ENCODE measurements around the gene ITK.

The ITK gene

DNA sequence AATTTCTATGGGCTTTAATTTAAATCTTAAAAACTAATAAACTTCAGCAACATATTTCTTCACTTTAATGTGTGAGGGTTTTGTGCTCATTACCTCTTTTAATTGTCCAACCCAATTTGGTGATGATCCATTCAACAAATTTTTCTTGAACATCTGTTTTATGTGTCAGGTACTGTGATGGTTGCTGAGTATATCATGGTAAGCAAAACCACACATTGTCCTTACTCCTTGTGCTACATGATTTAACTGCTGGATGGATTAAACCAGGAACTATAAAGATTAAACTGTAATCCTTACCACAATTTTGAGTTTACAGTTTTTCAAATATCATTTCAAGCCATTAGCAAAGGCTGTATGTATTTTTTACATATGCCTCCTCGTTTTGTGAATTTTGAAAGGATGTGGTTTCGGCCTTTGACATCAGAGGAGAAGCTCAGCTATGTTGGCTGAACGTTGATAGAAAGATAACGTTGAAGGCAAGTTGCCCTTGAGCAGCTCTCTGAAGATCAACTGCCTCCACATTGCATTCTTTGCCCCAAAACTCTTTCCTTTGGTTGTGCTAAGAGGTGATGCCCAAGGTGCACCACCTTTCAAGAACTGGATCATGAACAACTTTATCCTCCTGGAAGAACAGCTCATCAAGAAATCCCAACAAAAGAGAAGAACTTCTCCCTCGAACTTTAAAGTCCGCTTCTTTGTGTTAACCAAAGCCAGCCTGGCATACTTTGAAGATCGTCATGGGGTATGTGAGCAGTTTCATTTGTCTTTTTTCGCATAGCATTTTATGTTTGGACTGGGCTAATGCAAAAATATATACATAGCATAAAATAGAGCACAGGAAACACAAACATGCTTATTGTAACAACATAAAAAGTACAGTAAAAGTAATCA is at the start of gene ITK:
Gene ITK (plus strand): TSS at position 467 of the 891 bp plus-strand sequence. CDS start 138 bp downstream, at position 605.
- in situ Hi-C loops (cut with MboI; ENCODE audit: low sequenced_read_pairs): no loop called here

DNA sequence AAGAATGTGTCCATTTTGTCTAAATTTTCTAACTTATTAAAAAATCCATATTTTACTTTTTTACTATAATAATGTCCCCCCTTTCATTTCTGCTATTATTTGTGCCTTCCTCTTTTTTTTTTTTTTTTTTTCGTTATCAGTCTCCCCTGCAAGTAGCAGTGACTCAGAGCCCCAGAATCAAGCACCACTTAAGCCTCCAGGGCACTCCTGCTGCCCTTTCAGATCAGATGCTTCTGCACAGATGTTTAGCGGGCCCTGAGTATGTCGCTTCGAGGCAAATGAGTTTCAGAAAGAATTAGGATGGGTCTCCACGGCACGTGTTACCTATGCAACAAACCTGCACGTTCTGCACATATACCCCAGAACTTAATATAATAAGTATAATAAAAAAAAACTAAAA is 49.7 kb upstream of the ITK start:
- in situ Hi-C loops (cut with MboI; ENCODE audit: low sequenced_read_pairs): no loop called here

DNA sequence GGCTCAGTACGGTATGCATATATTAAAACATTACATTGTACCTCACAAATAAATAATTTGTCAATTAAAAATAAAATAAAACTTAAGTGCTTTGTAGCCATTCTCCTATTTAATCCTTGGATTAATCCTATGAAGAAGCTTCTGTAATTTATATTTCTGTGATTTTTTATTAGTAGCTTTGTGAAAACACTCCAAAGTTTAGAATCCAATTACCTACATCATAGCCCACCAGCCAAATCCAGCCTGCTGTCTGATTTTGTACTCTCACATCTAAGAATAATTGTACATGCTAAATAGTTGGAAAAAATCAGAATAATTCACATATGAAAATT is 48.4 kb upstream of the ITK start:
- in situ Hi-C loops (cut with MboI; ENCODE audit: low sequenced_read_pairs): no loop called here

DNA sequence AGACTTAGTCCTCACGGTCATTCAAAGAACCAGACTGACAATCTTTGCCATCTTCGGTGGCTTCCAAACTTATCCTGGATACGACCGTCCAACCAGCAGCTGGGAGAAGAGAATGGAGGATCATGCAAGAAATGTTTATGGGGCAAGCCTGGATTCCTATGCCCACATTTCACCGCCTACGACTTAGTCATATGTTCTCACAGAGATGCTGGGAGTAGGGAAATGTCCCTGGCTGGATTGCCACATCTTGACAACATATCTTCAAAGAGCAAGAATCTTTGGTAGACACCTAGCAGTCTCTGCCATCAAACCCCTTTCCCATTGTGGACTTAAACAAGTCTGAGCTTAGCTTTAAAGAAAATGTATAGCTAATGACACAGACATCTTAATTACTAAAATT is 42.9 kb upstream of the ITK start:
- in situ Hi-C loops (cut with MboI; ENCODE audit: low sequenced_read_pairs): no loop called here

DNA sequence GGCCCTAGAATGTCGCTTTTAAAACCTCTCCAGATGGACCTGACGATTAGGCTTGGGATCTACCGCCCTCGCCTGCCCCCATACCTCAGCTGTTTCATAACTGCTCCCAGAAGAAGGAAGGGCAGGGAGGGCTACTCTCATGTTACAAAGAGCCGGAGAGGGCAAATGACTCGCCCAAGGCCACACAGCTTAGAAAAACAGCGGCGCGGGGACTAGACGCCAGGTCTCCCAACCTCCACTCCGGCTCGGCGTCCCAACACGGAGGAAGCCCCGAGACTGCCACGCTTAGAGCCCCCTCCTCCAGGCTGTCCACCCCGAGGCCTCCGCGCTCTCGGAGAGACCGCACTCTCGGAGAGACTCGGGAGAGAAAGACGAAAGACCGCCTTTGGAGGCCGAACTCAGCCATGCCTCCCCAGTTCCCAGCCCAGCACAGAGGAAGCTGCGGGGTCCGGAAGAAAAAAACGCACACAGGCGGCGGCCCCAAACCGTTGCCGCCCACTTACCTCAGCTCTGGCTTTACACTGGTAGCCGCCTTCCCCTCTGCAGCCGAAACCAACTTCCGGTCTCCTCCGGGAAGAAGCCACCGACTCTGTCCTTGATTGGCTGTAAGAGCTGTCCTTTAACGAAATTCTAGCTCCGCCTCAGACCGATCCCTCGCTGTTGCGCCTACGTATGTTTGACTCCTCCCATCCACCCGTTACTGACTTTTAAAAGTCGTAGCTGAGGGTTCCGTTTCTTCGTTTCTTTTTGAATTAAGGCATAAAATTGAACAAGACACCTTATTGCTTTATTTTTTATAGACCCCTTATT is 38.1 kb upstream of the ITK start, which contains the start of gene MED7:
Gene MED7 (minus strand): TSS at position 549 of the 810 bp plus-strand sequence. CDS start 3,434 bp downstream, outside the sequence.
- in situ Hi-C loops (cut with MboI; ENCODE audit: low sequenced_read_pairs): no loop called here

DNA sequence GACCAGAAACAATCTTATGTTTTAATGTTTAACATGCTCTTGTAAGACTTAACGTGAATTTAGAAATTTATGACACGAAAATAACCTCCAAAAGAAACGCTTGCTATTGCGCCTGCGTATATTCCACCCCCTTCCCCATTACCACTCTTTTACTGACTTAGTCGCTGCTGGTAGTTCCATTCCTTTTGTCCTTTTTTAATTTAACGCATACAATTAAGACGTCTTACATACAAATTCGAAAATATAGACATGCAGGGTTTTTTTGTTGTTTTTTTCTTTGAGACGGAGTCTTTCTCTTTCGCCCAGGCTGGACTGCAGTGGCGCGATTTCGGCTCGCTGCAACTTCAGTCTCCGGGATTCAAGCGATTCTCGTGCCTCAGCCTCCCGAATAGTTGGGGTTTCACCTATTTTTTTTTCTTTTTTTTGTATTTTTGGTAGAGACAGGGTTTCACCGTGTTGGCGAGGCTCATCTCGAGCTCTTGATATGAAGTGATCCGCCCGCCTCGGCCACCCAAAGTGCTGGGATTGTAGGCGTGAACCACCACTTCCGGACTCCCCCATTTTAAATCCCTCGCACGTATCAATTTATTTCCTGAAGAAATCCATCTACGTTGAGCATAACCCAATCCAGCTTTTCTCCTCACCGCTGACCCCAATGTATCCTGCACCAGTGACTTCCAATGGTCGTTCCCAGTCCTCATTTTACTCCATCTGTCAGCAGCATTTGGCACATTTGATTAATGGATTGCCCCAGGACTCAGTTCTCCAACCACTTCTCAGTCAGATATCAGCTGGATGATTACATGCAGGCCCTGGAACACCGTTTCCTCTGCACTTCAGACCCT is 37.3 kb upstream of the ITK start:
- in situ Hi-C loops (cut with MboI; ENCODE audit: low sequenced_read_pairs): no loop called here

DNA sequence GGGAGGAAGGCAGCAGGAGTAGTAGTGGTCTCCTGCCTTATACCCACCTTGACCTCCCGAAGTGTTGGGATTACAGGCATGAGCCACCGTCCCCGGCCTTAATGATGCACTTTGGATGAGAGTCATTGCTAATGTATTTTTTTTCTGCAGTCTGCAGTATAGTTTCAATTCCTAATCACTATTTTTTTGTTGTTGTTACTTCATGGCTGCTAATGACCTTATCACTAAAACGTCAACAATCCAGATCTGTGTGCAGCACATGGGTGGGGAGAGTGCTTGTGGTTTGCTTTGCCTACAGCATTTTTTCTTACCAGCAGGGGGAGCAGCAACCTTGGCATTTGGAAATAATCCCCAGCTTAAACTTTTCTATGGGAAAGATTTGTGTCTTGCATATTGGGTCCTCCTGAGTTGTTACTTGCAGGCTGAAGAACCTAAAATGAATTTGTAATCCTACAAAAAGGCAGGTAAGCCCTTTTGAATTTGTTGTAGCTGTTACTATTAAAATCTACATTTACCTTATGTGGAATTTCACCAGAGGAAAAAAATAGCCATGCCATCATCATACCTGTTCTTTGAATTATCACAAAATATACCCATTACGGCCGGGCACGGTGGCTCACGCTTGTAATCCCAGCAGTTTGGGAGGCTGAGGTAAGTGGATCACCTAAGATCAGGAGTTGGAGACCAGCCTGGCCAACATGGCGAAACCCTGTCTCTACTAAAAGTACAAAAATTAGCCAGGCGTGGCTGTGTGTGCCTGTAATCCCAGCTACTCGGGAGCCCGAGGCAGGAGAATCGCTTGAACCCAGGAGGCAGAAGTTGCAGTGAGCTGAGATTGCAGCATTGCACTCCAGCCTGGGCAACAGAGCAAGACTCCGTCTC is 31.7 kb upstream of the ITK start:
- in situ Hi-C loops (cut with MboI; ENCODE audit: low sequenced_read_pairs): no loop called here

DNA sequence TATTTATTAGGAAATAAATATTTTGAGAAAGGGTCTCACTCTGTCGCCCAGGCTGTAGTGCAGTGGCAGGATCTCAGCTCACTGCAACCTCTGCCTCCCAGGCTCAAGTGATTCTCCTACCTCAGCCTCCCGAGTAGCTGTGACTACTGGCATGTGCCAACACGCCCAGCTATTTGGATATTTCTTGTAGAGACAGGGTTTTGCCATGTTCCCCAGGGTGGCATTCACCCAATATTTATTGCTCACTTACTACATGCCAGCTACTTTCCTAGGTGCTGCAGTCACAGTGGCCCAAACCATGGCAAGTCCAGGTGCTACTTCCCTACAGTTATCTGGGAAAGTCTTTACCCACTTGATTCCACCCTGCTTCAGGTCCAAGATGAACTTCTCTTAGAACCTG is 29.6 kb upstream of the ITK start:
- in situ Hi-C loops (cut with MboI; ENCODE audit: low sequenced_read_pairs): no loop called here

DNA sequence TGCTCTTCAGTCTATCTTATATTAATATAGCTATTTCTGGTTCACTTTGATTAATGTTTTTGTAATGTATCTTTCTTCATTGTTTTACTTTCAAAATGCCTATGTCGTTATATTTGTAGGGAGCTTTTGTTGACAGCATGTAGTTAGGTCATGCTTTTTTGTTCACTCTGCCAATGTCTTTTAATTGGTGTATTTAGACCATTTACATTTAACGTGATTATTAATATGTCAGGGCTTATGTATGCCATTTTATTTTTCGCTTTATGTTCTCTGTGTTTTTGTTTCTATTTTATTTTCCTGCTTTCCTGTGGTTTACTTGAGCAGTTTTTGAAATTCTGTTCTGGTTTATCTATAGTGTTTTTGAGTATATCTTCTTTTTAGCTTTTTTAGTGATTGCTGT is 25.3 kb upstream of the ITK start:
- in situ Hi-C loops (cut with MboI; ENCODE audit: low sequenced_read_pairs): no loop called here

DNA sequence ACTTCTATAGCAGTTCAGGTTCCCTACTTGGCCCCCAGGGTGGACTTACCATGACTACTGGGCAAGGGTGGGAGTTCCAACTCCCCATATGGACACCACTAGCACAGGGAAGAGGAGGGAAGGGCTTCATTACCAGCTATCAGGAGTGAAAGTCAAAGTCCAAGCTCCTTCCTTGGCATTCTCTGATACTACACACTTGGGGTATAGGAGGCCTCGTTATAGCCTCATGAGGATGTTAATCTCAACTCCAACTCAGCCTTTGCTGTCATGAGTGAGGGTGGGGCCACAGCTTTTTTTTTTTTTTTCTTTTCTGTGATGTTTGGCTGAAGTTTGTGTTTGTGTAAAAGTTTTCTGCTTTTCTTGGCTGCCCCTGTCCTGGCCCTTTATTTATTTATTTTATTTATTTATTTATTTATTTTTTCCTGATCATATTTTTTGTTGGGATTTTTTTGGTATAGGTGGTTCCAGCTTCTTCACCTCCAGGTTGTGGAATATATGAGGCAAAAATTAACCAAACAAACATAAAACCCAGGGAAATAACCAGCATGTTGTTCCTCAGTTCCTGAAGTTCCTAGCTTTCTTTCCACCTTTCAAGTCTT is 23.2 kb upstream of the ITK start:
- in situ Hi-C loops (cut with MboI; ENCODE audit: low sequenced_read_pairs): no loop called here

DNA sequence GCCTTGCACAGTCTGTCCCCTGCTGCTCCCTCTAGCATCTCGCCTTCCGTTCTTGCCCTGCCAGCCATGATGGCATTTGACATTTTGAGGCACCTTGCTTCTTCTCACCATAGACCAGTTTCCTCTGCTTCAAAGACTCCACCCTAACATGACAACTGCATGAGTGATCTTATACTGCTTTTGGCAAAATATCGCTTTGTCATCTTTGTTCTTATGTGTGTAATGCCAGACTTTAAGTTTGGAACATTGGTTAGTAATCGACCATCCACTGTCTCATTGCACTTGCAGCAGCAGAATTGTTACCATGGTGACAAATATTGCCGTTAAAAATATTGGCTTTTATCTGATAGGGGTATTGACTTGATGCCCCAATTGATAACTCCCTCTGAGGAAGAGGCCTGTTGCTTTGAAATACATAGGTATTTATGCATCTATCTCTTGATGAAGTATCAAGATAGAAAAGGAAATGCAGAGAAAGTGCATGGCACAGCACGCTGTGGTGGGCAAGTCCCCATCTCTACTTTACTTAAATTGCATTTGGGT is 21.4 kb upstream of the ITK start:
- in situ Hi-C loops (cut with MboI; ENCODE audit: low sequenced_read_pairs): no loop called here

DNA sequence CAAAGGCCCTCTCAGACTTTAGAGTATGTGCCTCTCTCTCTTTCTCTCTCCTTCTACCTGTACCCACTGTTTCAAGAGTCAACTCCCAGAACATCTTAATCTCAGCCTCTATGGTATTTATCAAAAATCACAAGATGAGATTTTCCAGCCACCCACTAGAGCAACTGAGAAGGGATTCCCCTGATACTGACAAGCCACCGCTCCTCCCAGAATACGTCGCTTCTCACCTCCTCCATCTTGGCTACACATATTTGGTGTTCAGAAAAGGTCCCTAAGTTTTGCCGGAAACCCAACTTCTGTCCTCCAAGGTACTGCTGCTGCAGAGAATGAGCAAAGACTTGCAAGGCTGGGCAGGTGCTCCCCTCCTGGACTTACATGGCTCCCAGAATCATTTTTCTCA is 20.6 kb upstream of the ITK start:
- in situ Hi-C loops (cut with MboI; ENCODE audit: low sequenced_read_pairs): no loop called here

DNA sequence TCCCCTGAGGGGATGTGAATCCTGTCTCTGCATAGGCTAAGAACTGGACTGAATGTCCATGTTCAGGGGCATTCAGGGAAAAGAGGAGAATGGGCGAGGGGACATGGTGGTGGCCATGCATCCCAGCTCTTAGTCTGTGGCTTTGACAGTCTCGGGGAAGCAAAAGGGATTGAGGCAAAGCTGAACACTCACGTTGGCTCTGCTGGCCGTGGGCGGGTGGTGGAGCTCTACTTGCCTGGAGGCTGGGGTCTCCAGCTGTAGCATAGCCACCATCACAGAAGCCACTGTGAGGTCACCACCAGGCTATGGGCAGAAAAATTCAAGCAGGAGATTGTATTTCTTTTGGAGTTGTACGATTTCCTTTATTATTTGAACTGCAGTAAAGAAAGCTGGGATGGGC is 18.6 kb upstream of the ITK start:
- in situ Hi-C loops (cut with MboI; ENCODE audit: low sequenced_read_pairs): no loop called here

DNA sequence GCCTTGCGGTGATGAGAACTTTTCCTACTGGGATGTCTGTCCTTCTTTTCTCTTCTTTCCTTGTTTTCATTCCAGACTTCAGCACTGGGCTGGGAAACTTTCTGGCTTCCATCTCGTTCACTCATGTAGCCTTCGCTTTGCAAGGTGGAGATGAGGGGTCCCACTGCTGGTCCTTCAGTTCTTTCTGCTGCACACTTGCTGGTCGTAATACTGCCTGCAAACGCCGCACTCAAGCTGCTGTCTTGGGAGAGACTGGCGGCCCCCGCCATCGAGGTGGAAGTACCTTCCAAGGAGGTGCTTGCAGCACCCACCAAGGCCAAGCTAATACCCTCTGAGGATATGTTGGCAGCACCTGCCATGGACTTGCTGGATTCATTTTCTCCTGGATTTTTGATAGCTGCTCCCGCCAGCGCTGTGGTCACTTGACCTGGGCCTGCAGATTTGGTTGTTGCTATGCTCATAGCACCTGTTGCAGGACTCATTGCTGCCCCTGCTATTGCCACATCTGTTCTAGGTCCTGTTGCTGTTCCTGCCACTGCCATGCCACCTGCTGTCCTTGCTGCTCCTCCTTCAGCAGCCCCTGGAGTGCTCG is 17.6 kb upstream of the ITK start:
- in situ Hi-C loops (cut with MboI; ENCODE audit: low sequenced_read_pairs): no loop called here

DNA sequence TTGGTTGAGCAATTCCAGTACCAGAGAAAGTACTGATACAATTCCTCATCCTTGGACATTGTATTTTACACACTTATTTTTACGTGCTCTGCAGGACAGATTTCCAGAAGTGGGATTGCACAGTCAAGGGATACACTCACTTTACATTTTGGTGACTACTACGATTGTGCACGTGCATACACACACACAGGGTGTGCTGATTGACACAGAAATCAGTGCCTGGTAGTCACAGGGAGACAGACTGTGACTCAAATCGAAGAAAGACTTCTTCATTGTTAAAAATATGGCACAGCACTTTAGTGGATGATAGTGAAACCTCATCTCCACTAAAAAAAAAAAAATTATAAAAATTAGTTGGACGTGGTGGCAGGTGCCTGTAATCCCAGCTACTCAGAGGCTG is 16.1 kb upstream of the ITK start:
- in situ Hi-C loops (cut with MboI; ENCODE audit: low sequenced_read_pairs): no loop called here

DNA sequence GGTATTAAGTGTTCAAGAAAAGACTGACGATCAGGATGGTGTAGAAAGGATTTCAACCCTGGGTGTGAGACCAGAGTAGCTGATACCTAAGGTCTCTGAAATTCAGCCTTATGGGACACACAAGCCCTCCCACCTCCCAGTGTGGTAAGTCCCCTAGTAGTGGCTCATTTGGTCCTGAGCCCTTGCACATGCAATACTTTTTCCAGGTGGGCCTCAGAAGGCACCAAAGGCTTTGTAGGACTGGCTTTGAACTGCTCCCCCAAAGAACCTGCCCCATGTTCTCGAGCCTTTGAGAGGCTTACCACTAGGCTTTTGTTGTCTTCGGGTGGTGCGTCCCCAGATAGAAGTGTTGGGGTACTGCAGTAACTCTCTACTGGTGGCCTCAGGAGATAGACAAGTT is 15.4 kb upstream of the ITK start:
- in situ Hi-C loops (cut with MboI; ENCODE audit: low sequenced_read_pairs): no loop called here

DNA sequence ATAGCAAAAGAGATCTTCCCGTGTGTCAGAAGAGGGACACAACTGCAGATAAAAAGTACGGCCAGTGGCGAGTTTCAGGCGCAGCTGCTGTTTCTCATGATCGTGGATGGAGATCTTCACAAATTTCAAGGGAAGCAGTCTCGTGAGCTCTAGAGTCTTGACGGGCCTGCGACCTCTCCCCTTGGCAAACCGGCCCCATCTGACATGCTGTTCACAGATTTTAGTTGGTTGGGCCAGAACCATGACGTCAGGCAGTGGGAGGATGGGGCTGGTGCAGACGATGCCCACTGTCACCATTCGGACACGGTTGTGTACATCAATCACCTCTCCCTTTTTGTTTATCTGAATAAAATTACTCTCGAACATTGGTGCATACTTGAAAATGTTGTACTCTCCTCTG is 15.0 kb upstream of the ITK start:
- in situ Hi-C loops (cut with MboI; ENCODE audit: low sequenced_read_pairs): no loop called here

DNA sequence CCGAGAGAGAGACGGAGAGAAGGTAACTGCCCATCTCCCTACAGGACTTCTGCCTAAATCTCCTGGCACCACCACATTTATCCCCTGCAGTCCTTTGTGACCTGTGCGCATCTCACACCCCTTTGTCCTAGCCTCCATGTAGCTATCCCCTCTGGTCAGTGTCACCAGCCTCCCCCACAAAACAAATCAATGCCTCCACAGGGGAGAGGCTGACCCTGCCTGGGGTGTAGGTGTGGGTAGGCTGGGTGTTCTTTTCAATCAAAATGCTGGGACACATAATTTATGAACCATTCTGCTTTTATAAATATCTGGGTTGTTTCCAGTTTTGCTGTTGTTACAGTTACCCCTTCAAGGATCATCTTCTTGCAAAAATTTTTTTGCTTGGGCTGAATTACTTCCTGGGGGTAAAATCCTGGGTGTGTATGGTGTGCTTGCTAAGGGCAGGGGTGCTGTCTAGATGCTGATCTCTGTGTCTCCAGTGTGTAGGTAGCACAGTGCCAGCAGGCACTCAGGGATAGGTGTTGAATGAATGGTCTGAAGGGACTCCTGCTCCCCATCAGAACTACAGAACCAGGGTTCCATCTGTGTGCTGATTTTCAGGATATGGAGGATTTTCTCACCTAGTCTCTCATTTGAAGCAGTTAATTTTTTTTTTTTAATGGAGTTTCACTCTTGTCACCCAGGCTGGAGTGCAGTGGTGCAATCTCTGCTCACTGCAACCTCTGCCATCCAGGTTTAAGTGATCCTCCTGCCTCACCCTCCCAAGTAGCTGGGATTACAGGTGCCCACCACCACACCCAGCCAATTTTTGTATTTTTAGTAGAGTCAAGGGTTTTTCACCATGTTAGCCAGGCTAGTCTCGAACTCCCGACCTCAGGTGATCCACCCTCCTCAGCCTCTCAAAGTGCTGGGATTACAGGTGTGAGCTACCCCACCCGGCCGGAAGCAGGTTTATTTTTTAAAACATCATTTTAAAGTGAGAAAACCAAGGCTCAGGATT is 14.1 kb upstream of the ITK start, which contains the start of gene GARIN3:
Gene GARIN3 (minus strand): TSS at position 51 of the 1,000 bp plus-strand sequence. CDS start 96 bp downstream, outside the sequence.
- in situ Hi-C loops (cut with MboI; ENCODE audit: low sequenced_read_pairs): no loop called here

All from HL-60/S4 (cell line).